Transverse colon (tissue), 4 donors: Measurements from ENCODE around the gene FRMD8. TPM values are rescaled to one million over a fixed set of nuclear protein-coding genes. Genes with fewer than 3 reads are reported as not detected.
A peak's percentile ranks its signal among the peaks of the same experiment; 100 is the strongest.
"Not testable (repeated sequence)": the region's sequence is repeated elsewhere in the genome, so short reads cannot be mapped to it uniquely, and the experiment has no call there.

ENCODE experiments used
- DNase-seq: peaks from one replicate; pipeline ENCODE4 v3.0.0-alpha.2; 2019
- H3K27ac ChIP-seq, 4 donors: fragments of 200-600 bp; sonication (generic); 2 replicates each; pipeline ENCODE4 v1.5.1; 2016 to 2018; ENCODE audit warnings: inconsistent platforms in 4 of 4
- H3K27me3 ChIP-seq: fragments of 200-600 bp; sonication (generic); 2 replicates; pipeline ENCODE4 v1.5.1; 2017; ENCODE audit warnings: inconsistent platforms
- H3K36me3 ChIP-seq, 4 donors: fragments of 200-600 bp; sonication (generic); 2 replicates each; pipeline ENCODE4 v1.5.1; 2017 to 2019; ENCODE audit warnings: inconsistent platforms in 4 of 4
- H3K4me1 ChIP-seq, 4 donors: fragments of 200-600 bp; sonication (generic); 2 replicates each; pipeline ENCODE4 v1.5.1; 2017 to 2020; ENCODE audit warnings: inconsistent platforms in 4 of 4
- H3K4me3 ChIP-seq, 4 donors: fragments of 200-600 bp; sonication (generic); 1 replicate in 1 of 4; 2 replicates in 3 of 4; pipeline versions ENCODE4 v1.5.1 to v1.6.1; 2017 to 2019; ENCODE audit warnings: inconsistent platforms in 4 of 4
- H3K9me3 ChIP-seq, 2 donors: fragments of 200-600 bp; sonication (generic); 2 replicates each; pipeline ENCODE4 v1.5.1; 2017 to 2019; ENCODE audit warnings: inconsistent platforms in 2 of 2
- CTCF ChIP-seq, 5 experiments: fragments of 200-600 bp in 3 of 5; fragments of 450-650 bp in 2 of 5; sonication (generic) in 3 of 5; IDR thresholded peaks; 1 replicate in 2 of 5; 2 replicates in 3 of 5; pipeline ENCODE4 v1.5.1; 2016 to 2017; ENCODE audit warnings: antibody characterized with exemption in 5 of 5, inconsistent platforms in 3 of 5, mild to moderate bottlenecking in 2 of 5, moderate library complexity in 1 of 5
- EP300 ChIP-seq: sonication (generic); formaldehyde crosslinking; IDR thresholded peaks from one replicate; pipeline ENCODE4 v1.6.1; 2017; ENCODE audit warnings: antibody characterized with exemption, low read depth
- POLR2A ChIP-seq: fragments of 450-650 bp; IDR thresholded peaks from one replicate; pipeline ENCODE4 v1.6.1; 2016; ENCODE audit warnings: antibody characterized with exemption, mild to moderate bottlenecking, moderate library complexity
- POLR2AphosphoS5 ChIP-seq, 3 donors: sonication (generic); formaldehyde crosslinking; IDR thresholded peaks; one replicate each; pipeline ENCODE4 v1.6.1; 2016; ENCODE audit warnings: antibody characterized with exemption in 3 of 3
- WGBS, 2 donors: methylation state at CpG; one replicate each; pipeline ENCODE4 v1.1.5; 2018; ENCODE audit warnings: low coverage in 1 of 2; 5-methylcytosine and 5-hydroxymethylcytosine counted together
- in situ Hi-C, 4 donors: fragments of 200-750 bp; cut with MboI; loops; one replicate each; pipeline versions ENCODE4 v1.15.0 to v1.15.1; 2017; ENCODE audit warnings: low sequenced_read_pairs in 3 of 4, low pct_ligation_motif_present in 1 of 4, low pct_unique_long_range_greater_than_20kb in 1 of 4
- intact Hi-C: fragments of 100-400 bp; cut with DNase I; formaldehyde crosslinking; loops from one replicate; pipeline ENCODE4 v1.15.1; 2023; ENCODE audit warnings: low total_unique reads
- total RNA-seq, 4 donors: library from RNA; depleted of rRNA; stranded (reverse); fragments of >200 nt; gene quantifications; one replicate each; pipeline ENCODE4 v1.1.0, GENCODE V29; 2016

Gene FRMD8
- total RNA-seq, 4 donors from 2014 or later, result 64.3 to 164 (median 128) TPM

GRCh38 chr11:65448418-65449105 lies 62.1 kb downstream of the FRMD8 start:
- no peaks in the 10 kb centered on the region for H3K9me3 ChIP-seq
- intact Hi-C loops, result no loop called here
- H3K4me3 ChIP-seq, result no peak overlapping the region
- in situ Hi-C loops, result no loop called here
- no peak for TF ChIP-seq EP300
- TF ChIP-seq POLR2A, result no peak
- TF ChIP-seq POLR2AphosphoS5 (IDR thresholded peaks at IDR 0.05), result peak in 2 of 3 donors; percentile 9 to 22
- DNase-seq, result peak; percentile 42
- H3K36me3 ChIP-seq, result peaks cover 0 to 18% (median 3%) of the 10 kb centered on the region in 4 donors
- peaks cover 0 to 8% (median 1%) of the 10 kb centered on the region in 4 donors for H3K4me1 ChIP-seq
- H3K27ac ChIP-seq, result peak overlapping the region; percentile 45 to 100 (median 69)
- no peaks in the 10 kb centered on the region for H3K27me3 ChIP-seq
- 90% methylated on average over 3 of the region's 3 CpGs; no CpG with 5 or more reads in 1 of the 2 donors for WGBS, 2 donors

- H3K4me3 ChIP-seq, H3K36me3 ChIP-seq, DNase-seq, intact Hi-C loops, H3K27ac ChIP-seq, H3K27me3 ChIP-seq, in situ Hi-C loops, H3K9me3 ChIP-seq: not testable (repeated sequence)
- H3K4me1 ChIP-seq, result peaks cover 5 to 23% (median 8%) of the 10 kb centered on the region in 4 donors
- no CpG with 5 or more reads among the region's 30 CpGs for WGBS, 2 donors
Measured at GRCh38 chr11:65451301-65451700, 64.9 kb downstream of the FRMD8 start.

- DNase-seq, in situ Hi-C loops, H3K4me3 ChIP-seq, H3K27me3 ChIP-seq, H3K36me3 ChIP-seq, intact Hi-C loops, H3K9me3 ChIP-seq: not testable (repeated sequence)
- Histone ChIP-seq H3K27ac (peak overlapping the region in 3 of 4 donors; percentile 82 to 84 (median 84)), H3K4me1 (peaks cover 5 to 23% (median 8%) of the 10 kb centered on the region in 4 donors)
- WGBS, 2 donors, result 46% methylated on average over 3 of the region's 3 CpGs; no CpG with 5 or more reads in 1 of the 2 donors
Measured at GRCh38 chr11:65452259-65452658, 65.8 kb downstream of the FRMD8 start.

- H3K4me3 ChIP-seq, result no peak overlapping the region
- in situ Hi-C loops (no loop called here), intact Hi-C loops (no loop called here)
- WGBS, 2 donors, result 50 to 80% methylated on average over 4 to 8 of the region's 8 CpGs
- H3K36me3 ChIP-seq, result no peaks in the 10 kb centered on the region
- no peaks in the 10 kb centered on the region for H3K9me3 ChIP-seq
- no peak for DNase-seq
- peak overlapping the region; percentile 81 to 84 (median 83) for H3K27ac ChIP-seq
- TF ChIP-seq EP300, result no peak
- TF ChIP-seq POLR2AphosphoS5 (IDR thresholded peaks at IDR 0.05), result peak in 2 of 3 donors; percentile 5 to 14
- no peaks in the 10 kb centered on the region for H3K27me3 ChIP-seq
- peaks cover 5 to 23% (median 8%) of the 10 kb centered on the region in 4 donors for H3K4me1 ChIP-seq
Measured at GRCh38 chr11:65452806-65453490, 66.5 kb downstream of the FRMD8 start.

- in situ Hi-C loops (no loop called here), intact Hi-C loops (no loop called here)
- Histone ChIP-seq H3K27me3 (no peaks in the 10 kb centered on the region), H3K36me3 (no peaks in the 10 kb centered on the region), H3K27ac (peak overlapping the region; percentile 81 to 84 (median 83)), H3K4me1 (peaks cover 5 to 23% (median 8%) of the 10 kb centered on the region in 4 donors), H3K4me3 (peak overlapping the region in 2 of 4 donors; percentile 45 to 52), H3K9me3 (no peaks in the 10 kb centered on the region)
- WGBS, 2 donors, result 74% methylated on average over 10 of the region's 10 CpGs; no CpG with 5 or more reads in 1 of the 2 donors
- TF ChIP-seq POLR2A (no peak), POLR2AphosphoS5 (IDR thresholded peaks at IDR 0.05) (no peak), CTCF (IDR thresholded peaks at IDR 0.05) (no peak), EP300 (no peak)
- DNase-seq, result no peak
Measured at GRCh38 chr11:65454311-65454695, 67.9 kb downstream of the FRMD8 start.
